NCI-H1930 (cell line): Measurements from ENCODE around the gene ORM1.
"Not testable (repeated sequence)": the region's sequence is repeated elsewhere in the genome, so short reads cannot be mapped to it uniquely, and the experiment has no call there.

Source experiments
- DNase-seq, 2 experiments: peaks; one replicate each; lab custom pipeline; 2025; lab: John Stamatoyannopoulos, UW

ORM1 gene

GRCh38 chr9:114308361-114308950 lies 14.4 kb upstream of the ORM1 start:
- DNase-seq, result no peak

GRCh38 chr9:114309096-114309495 lies 13.8 kb upstream of the ORM1 start:
- no peak for DNase-seq

- no peak for DNase-seq
These were observed 12.1 kb upstream of the ORM1 start for GRCh38 chr9:114310471-114311450.

GRCh38 chr9:114311571-114312512 lies 11.1 kb upstream of the ORM1 start:
- DNase-seq, result no peak

GRCh38 chr9:114312513-114312875 lies 10.4 kb upstream of the ORM1 start:
- DNase-seq, result no peak

- no peak for DNase-seq
These were observed 9.7 kb upstream of the ORM1 start for GRCh38 chr9:114313186-114313585.

- no peak for DNase-seq
These were observed 8.5 kb upstream of the ORM1 start for GRCh38 chr9:114314256-114314867.

GRCh38 chr9:114314881-114315722 lies 7.8 kb upstream of the ORM1 start:
- no peak for DNase-seq

GRCh38 chr9:114315723-114316363 lies 7.1 kb upstream of the ORM1 start:
- DNase-seq, result no peak

GRCh38 chr9:114316605-114317230 lies 6.2 kb upstream of the ORM1 start:
- no peak for DNase-seq

- peak in 1 of 2 experiments; percentile 16 for DNase-seq
These were observed 5.1 kb upstream of the ORM1 start for GRCh38 chr9:114317665-114318357.

- DNase-seq, result no peak
These were observed 4.5 kb upstream of the ORM1 start for GRCh38 chr9:114318416-114318815.

- no peak for DNase-seq
These were observed 3.8 kb upstream of the ORM1 start for GRCh38 chr9:114319147-114319546.

GRCh38 chr9:114320710-114321109 lies 2.2 kb upstream of the ORM1 start:
- not testable (repeated sequence) for DNase-seq

GRCh38 chr9:114321759-114322158 lies 1.1 kb upstream of the ORM1 start:
- DNase-seq, result no peak

- not testable (repeated sequence) for DNase-seq
These were observed 609 bp upstream of the ORM1 start for GRCh38 chr9:114322160-114322818.

GRCh38 chr9:114323849-114324248 lies 951 bp downstream of the ORM1 start:
- DNase-seq, result not testable (repeated sequence)

GRCh38 chr9:114324492-114324891 lies 1.6 kb downstream of the ORM1 start:
- DNase-seq, result no peak

- DNase-seq, result not testable (repeated sequence)
These were observed 2.1 kb downstream of the ORM1 start for GRCh38 chr9:114324965-114325364.
